GM19452 (cell line): ENCODE results near the gene ABHD17C.
"Not testable (repeated sequence)": the region's sequence is repeated elsewhere in the genome, so short reads cannot be mapped to it uniquely, and the experiment has no call there.

Experiments used
- ATAC-seq: cut with Tn5 transposase; IDR thresholded peaks from one replicate; pipeline ENCODE4 v1.9.1; 2021; ENCODE audit not compliant: unreplicated experiment

The ABHD17C gene

GRCh38 chr15:80695099-80695910 lies at the start of gene ABHD17C:
ABHD17C (plus strand) TSS chr15:80695310; CDS start chr15:80695430, 120 bp downstream.
- peak; percentile 76 for ATAC-seq

DNA sequence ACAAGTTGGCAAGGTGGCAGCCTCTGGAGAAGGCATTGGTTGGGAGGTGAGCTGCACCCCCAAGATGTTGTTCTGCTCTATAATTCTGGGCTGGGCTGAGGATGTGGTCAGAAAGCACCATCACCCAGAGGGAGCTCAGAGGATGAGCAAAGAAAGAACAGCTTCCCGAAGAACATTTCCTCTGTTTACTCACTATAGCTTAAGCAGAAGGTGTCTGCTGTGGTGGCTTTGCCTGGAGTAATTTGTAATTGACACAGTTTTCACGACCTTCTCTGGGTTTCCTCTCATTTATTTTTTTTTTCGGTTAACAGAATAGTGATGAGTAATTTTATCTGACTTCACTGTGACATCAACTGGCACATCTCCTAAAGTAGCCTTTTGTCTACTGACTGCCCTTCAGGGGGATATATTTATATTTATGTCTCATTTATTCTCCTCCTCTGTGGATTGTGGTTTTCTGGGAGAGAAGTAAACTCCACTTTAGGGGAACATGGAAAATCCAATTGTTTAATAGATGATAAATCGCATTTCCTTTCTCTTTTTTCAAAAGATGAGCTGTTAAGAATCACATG lies 49.5 kb upstream of the ABHD17C start:
- no peak for ATAC-seq

DNA sequence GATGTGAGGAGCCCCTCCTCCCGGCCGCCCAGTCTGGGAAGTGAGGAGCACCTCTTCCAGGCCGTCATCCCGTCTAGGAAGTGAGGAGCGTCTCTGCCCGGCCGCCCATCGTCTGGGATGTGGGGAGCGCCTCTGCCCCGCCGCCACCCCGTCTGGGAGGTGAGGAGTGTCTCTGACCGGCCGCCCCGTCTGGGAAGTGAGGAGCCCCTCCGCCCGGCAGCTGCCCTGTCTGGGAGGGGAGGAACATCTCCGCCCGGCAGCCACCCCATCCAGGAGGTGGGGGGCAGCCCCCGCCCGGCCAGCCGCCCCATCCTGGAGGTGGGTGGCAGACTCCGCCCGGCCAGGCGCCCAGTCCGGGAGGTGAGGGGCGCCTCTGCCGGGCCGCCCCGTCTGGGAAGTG lies 47.7 kb upstream of the ABHD17C start:
- ATAC-seq: not testable (repeated sequence)

DNA sequence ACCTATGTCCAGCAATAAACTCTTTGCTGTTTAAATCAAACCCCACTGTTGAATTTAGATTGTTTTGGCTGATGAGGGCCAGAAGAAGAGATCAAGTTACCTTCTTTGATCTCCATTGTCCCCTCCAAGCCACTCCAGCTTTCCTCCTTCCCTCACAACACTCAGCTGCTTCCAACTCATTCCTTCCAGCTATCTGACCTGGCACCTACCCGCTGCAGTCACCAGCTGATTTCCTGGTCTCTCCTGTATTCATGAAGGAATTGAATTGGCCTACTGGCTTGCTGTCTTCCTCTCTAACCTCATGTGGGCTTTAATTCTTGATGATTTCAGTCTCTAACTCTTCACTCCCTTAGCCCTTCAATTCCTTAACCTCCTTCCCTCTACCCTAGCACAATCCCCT lies 40.8 kb upstream of the ABHD17C start:
- ATAC-seq: no peak

GRCh38 chr15:80659375-80659774 lies 35.7 kb upstream of the ABHD17C start:
- no peak for ATAC-seq

DNA sequence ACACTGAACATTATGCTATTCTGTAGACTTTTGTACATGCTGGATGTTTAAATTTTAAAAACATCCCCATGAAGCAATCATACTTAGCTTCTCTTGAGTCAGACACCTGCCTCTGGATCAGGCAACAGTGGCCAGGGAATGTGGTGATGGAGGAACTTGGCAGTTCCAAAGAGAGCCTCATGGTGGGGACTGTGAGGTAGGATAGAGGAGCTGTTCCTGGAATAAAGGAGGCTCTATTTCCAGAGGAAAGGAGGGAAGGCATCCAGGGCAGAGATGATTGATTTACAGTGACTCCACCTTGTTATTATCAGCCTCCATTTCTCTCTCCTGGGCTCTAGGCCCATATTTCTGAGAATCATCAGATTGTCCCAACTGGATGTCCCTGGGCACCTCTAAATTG lies 35.0 kb upstream of the ABHD17C start:
- ATAC-seq: no peak

DNA sequence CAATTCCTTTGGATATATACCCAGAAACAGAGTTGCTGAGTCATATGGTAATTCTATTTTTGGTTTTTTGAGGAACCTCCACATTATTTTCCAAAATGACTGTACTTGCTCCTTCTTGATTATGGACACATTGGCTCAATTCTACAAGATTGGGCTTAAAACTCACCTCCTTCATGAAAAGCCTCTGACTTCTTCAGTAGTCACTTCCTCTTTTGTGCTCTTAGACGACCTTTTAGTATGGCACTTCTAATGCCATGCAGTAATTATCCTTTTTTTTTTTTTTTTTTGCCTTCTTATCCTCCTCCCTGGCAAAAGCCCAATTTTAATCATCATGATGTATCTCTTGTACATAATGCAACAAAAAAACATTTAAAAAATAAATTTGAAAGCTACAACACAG lies 33.0 kb upstream of the ABHD17C start:
- ATAC-seq: no peak

DNA sequence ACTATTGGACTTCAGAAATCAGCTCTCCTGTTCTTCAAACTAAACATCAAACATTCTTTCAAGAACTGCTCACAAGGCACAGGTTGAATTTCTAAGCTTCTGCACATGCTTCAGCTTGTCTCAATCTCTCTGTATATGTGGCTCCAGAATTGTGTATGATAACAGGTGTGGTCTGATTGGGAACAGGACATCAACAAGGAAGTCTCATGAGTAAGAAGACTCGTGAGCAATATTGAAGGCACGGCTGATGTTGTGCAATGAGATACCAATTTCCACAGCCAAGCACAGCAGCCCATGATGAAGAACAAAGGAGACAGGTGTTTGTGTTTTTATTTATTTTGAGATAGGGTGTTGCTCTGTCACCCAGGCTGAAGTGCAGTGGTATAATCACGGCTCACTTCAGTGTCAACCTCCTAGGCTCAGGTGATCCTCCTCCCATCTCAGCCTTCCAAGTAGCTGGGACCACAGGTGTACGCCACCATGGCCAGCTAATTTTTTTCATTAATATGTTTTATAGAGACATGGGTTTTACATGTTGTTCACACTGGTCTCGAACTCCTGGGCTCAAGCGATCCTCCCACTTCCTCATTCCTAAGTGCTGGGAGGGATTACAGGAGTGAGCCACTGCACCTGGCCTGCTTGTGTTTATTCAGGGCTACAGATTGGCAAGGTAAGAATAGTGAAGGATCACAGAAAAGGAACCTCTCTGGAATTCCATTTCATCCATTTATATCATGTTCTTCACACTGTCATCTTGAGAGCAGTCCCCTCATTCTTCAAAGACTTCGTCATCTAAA lies 32.2 kb upstream of the ABHD17C start:
- no peak for ATAC-seq

- no peak for ATAC-seq
Observed at GRCh38 chr15:80665151-80665550, 30.0 kb upstream of the ABHD17C start.

DNA sequence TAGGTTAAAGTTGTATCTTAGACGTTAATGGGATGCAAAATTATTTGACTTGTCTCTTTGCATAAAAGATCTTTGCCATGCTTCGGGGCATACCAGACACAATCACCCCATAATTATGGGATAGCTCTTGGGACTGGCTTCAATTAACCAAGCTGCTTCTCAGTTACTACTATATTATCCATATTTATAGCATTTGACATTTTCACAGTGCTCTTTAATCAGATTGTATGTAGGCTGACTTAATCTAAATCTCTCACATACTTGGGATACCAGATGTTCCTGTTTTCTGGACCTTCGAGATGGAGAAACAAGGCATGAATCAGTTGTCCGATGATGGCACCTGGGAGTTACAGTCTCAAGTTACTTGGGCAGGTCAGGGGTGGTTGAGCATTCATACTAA lies 27.2 kb upstream of the ABHD17C start:
- no peak for ATAC-seq

DNA sequence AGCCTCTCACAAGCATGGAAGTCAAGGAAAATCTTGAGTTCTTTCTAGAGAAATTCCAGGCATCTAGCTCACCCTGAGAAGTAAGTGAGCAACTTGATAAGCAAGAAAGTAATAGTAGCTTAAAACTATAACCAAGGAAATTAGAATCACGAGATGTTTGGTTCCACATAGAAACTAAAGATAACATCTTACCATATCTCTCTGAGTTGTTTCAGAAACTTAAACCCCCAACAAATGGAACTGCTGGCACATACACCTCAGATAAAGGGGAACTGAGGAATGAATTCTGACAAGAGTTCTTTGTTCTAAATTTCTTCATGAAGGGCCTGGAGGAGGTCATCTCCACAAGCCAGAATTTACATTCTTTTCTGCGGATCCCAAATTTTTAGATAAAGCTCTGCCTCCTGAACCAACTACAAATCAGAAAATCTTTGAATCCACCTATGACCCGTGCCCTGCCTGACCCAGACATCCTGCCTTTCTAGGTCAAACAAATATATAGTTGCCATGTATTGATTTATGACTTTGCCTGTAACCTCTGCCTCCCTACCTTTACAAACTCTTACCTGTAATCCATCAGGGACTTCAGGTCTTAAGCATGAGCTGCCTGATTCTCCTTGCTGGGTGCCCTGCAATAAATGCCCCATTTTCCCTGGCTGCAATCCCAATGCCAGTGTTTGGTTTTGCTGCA lies 26.4 kb upstream of the ABHD17C start:
- no peak for ATAC-seq

DNA sequence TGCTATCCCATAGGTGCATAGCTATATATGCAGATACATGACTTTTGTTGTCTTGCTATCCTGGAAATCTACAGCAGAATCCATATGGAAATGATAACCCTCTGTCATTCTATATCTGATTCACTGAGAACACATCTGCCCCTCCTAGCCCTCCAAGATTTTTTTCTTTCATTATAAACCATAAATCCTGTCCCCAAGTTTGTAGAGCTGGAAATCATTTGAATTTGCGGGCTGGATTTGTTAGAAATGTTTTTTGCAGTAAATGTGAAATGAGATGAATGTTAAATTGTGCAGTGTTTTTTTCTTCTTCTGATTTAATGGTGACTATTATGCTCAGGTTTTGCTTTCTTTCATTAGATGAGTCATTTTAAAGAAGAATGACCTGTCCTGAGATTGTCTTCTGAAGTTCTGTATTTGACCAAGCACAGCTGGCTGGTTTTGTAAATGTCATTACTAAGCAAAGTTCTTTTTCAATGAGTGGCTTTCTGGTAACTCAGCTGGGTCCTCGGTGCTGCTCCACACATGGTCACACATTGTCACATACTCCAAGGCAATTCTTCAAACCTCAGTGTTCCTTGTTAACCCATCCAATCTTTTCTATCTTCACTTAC lies 25.3 kb upstream of the ABHD17C start:
- ATAC-seq: no peak

DNA sequence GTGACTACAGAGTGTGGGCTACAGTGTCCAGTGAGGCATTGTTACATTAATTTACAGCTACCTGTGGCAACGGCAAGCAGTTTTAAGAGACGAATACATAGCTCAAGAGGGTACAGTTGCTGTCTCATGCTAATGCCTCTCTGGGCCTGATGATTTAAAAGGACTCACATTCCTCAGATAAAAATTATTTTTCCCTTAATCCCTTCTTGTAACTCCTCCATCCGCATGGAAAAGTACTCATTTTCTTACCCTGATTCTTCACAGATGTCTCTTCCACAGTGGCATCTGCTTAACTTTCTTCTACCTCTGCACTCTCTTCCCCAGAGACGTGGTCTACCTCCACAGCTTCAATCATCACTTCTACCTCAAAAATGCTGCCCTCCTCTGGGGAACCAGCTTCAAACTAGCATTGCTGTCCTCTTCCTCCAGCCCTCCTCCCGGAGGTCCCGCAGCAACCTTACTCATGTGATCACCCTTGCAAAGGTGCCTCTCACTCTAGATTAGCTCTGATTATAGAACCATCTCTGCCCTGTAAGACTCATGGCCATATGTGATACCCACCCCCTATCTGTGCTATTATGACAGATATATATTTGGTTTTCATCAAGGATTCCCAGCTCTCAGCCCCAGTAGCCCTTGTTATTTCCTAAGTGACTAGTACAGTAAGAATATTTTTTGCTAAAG lies 21.4 kb upstream of the ABHD17C start:
- no peak for ATAC-seq

GRCh38 chr15:80674245-80674614 lies 20.9 kb upstream of the ABHD17C start:
- no peak for ATAC-seq

DNA sequence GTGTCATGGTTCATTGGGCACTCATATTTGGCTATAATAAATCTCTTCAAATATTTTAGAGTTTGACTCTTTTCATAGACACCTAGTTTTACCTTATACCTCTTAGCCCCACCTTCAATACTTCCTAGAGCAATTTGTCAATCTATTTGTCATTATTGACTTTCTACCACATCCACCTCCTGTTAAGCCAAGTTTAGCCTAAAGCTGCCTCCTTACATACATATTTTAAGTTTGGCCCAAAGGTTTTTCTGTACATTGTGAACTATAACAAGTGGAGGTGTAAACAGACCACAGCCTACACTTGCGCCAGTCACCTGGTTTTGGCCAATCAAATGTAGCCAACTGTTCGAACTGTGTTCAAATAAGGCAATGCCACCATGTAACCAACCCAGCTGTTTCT lies 18.1 kb upstream of the ABHD17C start:
- no peak for ATAC-seq

DNA sequence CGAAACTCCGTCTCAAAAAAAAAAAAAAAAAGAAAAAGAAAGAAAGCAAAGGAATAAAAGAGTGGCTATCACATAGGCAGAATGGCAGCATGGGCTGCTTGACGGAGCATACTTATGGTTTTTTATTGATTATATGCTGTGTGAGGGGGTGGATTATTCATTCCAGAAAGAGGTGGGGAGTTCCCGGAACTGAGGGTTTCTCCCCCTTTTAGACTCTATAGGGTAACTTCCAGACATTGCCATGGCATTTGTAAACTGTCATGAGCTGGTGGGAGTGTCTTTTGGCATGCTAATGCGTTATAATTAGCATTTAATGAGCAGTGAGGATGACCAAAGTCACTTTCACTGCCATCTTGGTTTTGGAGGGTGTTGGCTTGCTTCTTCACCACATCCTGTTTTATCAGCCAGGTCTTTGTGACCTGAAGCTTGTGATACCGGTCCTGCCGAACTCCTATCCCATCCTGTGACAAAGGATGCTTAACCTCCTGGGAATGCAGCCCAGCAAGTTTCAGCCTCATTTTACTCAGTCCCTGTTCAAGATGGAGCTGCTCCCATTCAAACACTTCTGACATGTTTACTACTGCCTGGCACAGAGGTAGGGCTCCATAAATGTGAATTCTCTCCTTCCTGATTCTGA lies 15.8 kb upstream of the ABHD17C start:
- no peak for ATAC-seq

GRCh38 chr15:80679804-80680175 lies 15.3 kb upstream of the ABHD17C start:
- ATAC-seq: no peak

GRCh38 chr15:80682201-80682600 lies 12.9 kb upstream of the ABHD17C start:
- no peak for ATAC-seq

- no peak for ATAC-seq
Observed at GRCh38 chr15:80684697-80685096, 10.4 kb upstream of the ABHD17C start.

DNA sequence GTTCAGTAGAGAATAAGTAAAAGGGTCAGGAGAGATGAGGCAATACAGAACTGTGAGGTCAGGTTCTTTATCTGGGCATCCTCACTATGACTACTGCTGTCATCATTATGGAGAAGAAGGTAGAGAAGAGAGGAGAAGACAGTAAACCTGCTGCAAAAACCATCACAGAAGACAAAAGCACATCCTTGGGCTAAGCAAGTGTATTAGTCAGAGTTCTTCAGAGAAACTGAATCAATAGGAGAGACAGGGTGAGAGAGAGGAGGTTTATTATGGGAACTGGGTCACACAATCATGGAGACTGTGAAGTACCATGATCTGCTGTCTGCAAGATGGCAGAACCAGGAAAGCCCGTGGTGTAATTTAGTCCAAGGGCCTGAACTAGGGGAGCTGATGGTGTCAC lies 9.5 kb upstream of the ABHD17C start:
- ATAC-seq: no peak
